ENCODE measurements around the gene RAB5IF. TPM values are rescaled to one million over a fixed set of nuclear protein-coding genes. Genes with fewer than 3 reads are reported as not detected.
A peak's percentile ranks its signal among the peaks of the same experiment; 100 is the strongest.
"Not testable (repeated sequence)": the region's sequence is repeated elsewhere in the genome, so short reads cannot be mapped to it uniquely, and the experiment has no call there.

Gene RAB5IF
- total RNA-seq (2014; rRNA removed; shearing (Covaris generic)), result 173 and 194 TPM in 2 replicates
- 137 and 138 TPM in 2 replicates for polyA plus RNA-seq (2015; cell fraction: cytosol; rRNA removed)
- polyA plus RNA-seq (2015; cell fraction: nucleus; rRNA removed), result 66.4 and 81.2 TPM in 2 replicates

GRCh38 chr20:36605399-36606157, at the start of gene RAB5IF:
Gene RAB5IF (plus strand): TSS chr20:36605779. CDS start chr20:36605952, 173 bp downstream.
- DNase-seq (ENCODE audit: low read depth), result peak; percentile 98

- no peak for DNase-seq (ENCODE audit: low read depth)
Measured at GRCh38 chr20:36562724-36563123, 42.9 kb upstream of the RAB5IF start.

- DNase-seq (ENCODE audit: low read depth), result no peak
Measured at GRCh38 chr20:36563374-36563773, 42.2 kb upstream of the RAB5IF start.

- not testable (repeated sequence) for DNase-seq (ENCODE audit: low read depth)
Measured at GRCh38 chr20:36564078-36564725, 41.4 kb upstream of the RAB5IF start.

- not testable (repeated sequence) for DNase-seq (ENCODE audit: low read depth)
Measured at GRCh38 chr20:36564726-36565121, 40.9 kb upstream of the RAB5IF start.

GRCh38 chr20:36565520-36565919, 40.1 kb upstream of the RAB5IF start:
- DNase-seq (ENCODE audit: low read depth), result no peak

GRCh38 chr20:36569847-36570429, 35.6 kb upstream of the RAB5IF start:
- peak; percentile 80 for DNase-seq (ENCODE audit: low read depth)

GRCh38 chr20:36571564-36572504, 33.7 kb upstream of the RAB5IF start:
- no peak for DNase-seq (ENCODE audit: low read depth)

- DNase-seq (ENCODE audit: low read depth), result no peak
Measured at GRCh38 chr20:36572701-36573102, 32.9 kb upstream of the RAB5IF start.

GRCh38 chr20:36573103-36573797, 32.3 kb upstream of the RAB5IF start, which contains the start of gene TGIF2:
Gene TGIF2 (plus strand): TSS chr20:36573597. CDS start chr20:36578775, 5,178 bp downstream.
- peak; percentile 70 for DNase-seq (ENCODE audit: low read depth)

GRCh38 chr20:36573798-36574365, 31.7 kb upstream of the RAB5IF start:
- no peak for DNase-seq (ENCODE audit: low read depth)

GRCh38 chr20:36574366-36575135, 31.0 kb upstream of the RAB5IF start:
- peak; percentile 36 for DNase-seq (ENCODE audit: low read depth)

GRCh38 chr20:36576081-36576445, 29.5 kb upstream of the RAB5IF start:
- DNase-seq (ENCODE audit: low read depth), result no peak

GRCh38 chr20:36578356-36579041, 27.1 kb upstream of the RAB5IF start:
- no peak for DNase-seq (ENCODE audit: low read depth)

GRCh38 chr20:36579996-36580545, 25.5 kb upstream of the RAB5IF start:
- no peak for DNase-seq (ENCODE audit: low read depth)

GRCh38 chr20:36582322-36582721, 23.3 kb upstream of the RAB5IF start:
- no peak for DNase-seq (ENCODE audit: low read depth)

GRCh38 chr20:36582821-36583220, 22.8 kb upstream of the RAB5IF start:
- no peak for DNase-seq (ENCODE audit: low read depth)

- no peak for DNase-seq (ENCODE audit: low read depth)
Measured at GRCh38 chr20:36584018-36584481, 21.5 kb upstream of the RAB5IF start.

All from HT1080 (cell line).